ENCODE results near the gene NUP153. TPM values are rescaled to one million over a fixed set of nuclear protein-coding genes. Genes with fewer than 3 reads are reported as not detected.

Gene NUP153
- total RNA-seq, 1 donor = 44.5 TPM

GRCh38 chr6:17615794-17616193 is 90.9 kb downstream of the NUP153 start:
- no peak overlapping the region for H3K4me3 ChIP-seq (ENCODE audit: low read depth, low read length)
- no peak for DNase-seq (ENCODE audit: low read depth)
- TF ChIP-seq, protein P1, sequence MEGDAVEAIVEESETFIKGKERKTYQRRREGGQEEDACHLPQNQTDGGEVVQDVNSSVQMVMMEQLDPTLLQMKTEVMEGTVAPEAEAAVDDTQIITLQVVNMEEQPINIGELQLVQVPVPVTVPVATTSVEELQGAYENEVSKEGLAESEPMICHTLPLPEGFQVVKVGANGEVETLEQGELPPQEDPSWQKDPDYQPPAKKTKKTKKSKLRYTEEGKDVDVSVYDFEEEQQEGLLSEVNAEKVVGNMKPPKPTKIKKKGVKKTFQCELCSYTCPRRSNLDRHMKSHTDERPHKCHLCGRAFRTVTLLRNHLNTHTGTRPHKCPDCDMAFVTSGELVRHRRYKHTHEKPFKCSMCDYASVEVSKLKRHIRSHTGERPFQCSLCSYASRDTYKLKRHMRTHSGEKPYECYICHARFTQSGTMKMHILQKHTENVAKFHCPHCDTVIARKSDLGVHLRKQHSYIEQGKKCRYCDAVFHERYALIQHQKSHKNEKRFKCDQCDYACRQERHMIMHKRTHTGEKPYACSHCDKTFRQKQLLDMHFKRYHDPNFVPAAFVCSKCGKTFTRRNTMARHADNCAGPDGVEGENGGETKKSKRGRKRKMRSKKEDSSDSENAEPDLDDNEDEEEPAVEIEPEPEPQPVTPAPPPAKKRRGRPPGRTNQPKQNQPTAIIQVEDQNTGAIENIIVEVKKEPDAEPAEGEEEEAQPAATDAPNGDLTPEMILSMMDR (IDR thresholded peaks at IDR 0.05; ENCODE audit: insufficient read depth, low read depth, low read length) = no peak

- DNase-seq (ENCODE audit: low read depth) = no peak
- no peak overlapping the region for H3K4me3 ChIP-seq (ENCODE audit: low read depth, low read length)
- TF ChIP-seq, protein P1 (IDR thresholded peaks at IDR 0.05; ENCODE audit: insufficient read depth, low read depth, low read length) = no peak
Measured at GRCh38 chr6:17612048-17612447, 94.7 kb downstream of the NUP153 start.

GRCh38 chr6:17610835-17611234 is 95.9 kb downstream of the NUP153 start:
- H3K4me3 ChIP-seq (ENCODE audit: low read depth, low read length) = no peak overlapping the region
- no peak for DNase-seq (ENCODE audit: low read depth)
- TF ChIP-seq, protein P1 (IDR thresholded peaks at IDR 0.05; ENCODE audit: insufficient read depth, low read depth, low read length) = no peak

GRCh38 chr6:17606606-17607005 is 100.1 kb downstream of the NUP153 start:
- no peak for DNase-seq (ENCODE audit: low read depth)
- TF ChIP-seq, protein P1 (IDR thresholded peaks at IDR 0.05; ENCODE audit: insufficient read depth, low read depth, low read length) = no peak
- H3K4me3 ChIP-seq (ENCODE audit: low read depth, low read length) = no peak overlapping the region

- TF ChIP-seq, protein P1 (IDR thresholded peaks at IDR 0.05; ENCODE audit: insufficient read depth, low read depth, low read length) = no peak
- DNase-seq (ENCODE audit: low read depth) = no peak
- H3K4me3 ChIP-seq (ENCODE audit: low read depth, low read length) = no peak overlapping the region
Measured at GRCh38 chr6:17602888-17603287, 103.8 kb downstream of the NUP153 start.

DNA sequence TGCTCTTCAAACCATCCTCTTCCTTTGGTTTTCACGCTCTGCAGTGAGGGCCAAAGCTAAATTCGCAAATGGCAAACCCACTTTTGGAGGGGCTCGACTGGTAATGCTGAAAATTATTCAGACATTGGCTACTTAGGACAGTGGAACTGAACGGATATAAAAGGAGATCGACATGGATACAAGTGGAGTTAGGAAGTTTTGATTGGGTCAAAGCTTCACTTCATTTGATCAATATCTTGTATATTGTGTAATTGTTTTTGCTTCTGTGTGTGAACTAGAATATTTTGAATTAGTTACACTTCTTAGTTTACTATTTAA is 105.4 kb downstream of the NUP153 start:
- TF ChIP-seq, protein P1 (IDR thresholded peaks at IDR 0.05; ENCODE audit: insufficient read depth, low read depth, low read length) = no peak
- peak; percentile 20 for DNase-seq (ENCODE audit: low read depth)
- H3K4me3 ChIP-seq (ENCODE audit: low read depth, low read length) = peak overlapping the region; percentile 83
